Sigmoid colon (tissue), 4 donors: ENCODE data around the gene LAMC1.

ENCODE experiments used
- EP300 ChIP-seq, 4 donors: sonication (generic); formaldehyde crosslinking; IDR thresholded peaks; one replicate each; pipeline ENCODE4 v1.6.1; 2017; ENCODE audit warnings: antibody characterized with exemption in 4 of 4
- POLR2A ChIP-seq, 2 donors: fragments of 450-650 bp; IDR thresholded peaks; one replicate each; pipeline ENCODE4 v1.6.1; 2016; ENCODE audit warnings: antibody characterized with exemption in 2 of 2, mild to moderate bottlenecking in 2 of 2, moderate library complexity in 2 of 2
- POLR2AphosphoS5 ChIP-seq, 4 donors: sonication (generic); formaldehyde crosslinking; IDR thresholded peaks; one replicate each; pipeline ENCODE4 v1.6.1; 2017; ENCODE audit warnings: antibody characterized with exemption in 4 of 4
- TF ChIP-seq, protein P1 (sequence below), 4 experiments: fragments of 450-650 bp in 3 of 4; fragments of 200-600 bp in 1 of 4; IDR thresholded peaks; one replicate each; pipeline ENCODE4 v1.5.1; 2016 to 2019; ENCODE audit warnings: antibody characterized with exemption in 4 of 4, mild to moderate bottlenecking in 3 of 4, moderate library complexity in 2 of 4

DNA sequence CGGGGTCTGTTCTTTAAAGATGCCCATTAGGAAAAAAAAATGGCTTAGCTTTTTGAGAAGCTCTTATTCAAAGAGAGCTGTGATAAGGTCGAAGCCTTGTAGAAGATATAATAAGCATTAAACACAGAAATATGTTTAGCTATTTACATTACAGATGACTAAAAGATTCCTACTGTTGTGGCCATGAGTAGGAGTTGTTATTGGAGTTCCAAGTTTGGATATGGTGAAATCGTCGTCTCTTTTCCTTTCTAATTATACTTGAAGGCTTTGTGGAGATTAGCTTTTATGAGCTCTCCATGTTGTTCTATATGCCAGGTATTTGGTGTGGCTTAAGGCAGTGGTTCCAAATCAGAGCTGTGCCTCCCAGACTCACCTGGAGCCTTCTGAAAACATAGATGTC is 82.9 kb downstream of the LAMC1 start:
- TF ChIP-seq, protein P1, sequence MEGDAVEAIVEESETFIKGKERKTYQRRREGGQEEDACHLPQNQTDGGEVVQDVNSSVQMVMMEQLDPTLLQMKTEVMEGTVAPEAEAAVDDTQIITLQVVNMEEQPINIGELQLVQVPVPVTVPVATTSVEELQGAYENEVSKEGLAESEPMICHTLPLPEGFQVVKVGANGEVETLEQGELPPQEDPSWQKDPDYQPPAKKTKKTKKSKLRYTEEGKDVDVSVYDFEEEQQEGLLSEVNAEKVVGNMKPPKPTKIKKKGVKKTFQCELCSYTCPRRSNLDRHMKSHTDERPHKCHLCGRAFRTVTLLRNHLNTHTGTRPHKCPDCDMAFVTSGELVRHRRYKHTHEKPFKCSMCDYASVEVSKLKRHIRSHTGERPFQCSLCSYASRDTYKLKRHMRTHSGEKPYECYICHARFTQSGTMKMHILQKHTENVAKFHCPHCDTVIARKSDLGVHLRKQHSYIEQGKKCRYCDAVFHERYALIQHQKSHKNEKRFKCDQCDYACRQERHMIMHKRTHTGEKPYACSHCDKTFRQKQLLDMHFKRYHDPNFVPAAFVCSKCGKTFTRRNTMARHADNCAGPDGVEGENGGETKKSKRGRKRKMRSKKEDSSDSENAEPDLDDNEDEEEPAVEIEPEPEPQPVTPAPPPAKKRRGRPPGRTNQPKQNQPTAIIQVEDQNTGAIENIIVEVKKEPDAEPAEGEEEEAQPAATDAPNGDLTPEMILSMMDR (IDR thresholded peaks at IDR 0.05) = no peak
- no peak for TF ChIP-seq POLR2AphosphoS5 (IDR thresholded peaks at IDR 0.05)
- no peak for TF ChIP-seq EP300 (IDR thresholded peaks at IDR 0.05)
- no peak for TF ChIP-seq POLR2A (IDR thresholded peaks at IDR 0.05)
